ENCODE measurements around the gene TMCC1.

Gene TMCC1

GRCh38 chr3:129628169-129628522 lies 265.4 kb downstream of the TMCC1 start:
- H2BK120ac ChIP-seq (ENCODE audit: low read depth, low read length) = no peak overlapping the region
- peak overlapping the region; percentile 78 for H4K8ac ChIP-seq (ENCODE audit: low read length)
- H3K18ac ChIP-seq (ENCODE audit: low read depth in 1 of 2, low read length in 2 of 2) = peak overlapping the region in 1 of 2 experiments; percentile 55
- H4K91ac ChIP-seq (ENCODE audit: low read length) = no peak overlapping the region
- peak overlapping the region; percentile 89 for H3K9ac ChIP-seq (ENCODE audit: low read length)
- no peaks in the 10 kb centered on the region for H3K36me3 ChIP-seq (ENCODE audit: control insufficient read depth in 1 of 2, insufficient read depth in 2 of 2, low read depth in 1 of 2, low read length in 2 of 2)
- no peak overlapping the region for H2BK5ac ChIP-seq (ENCODE audit: low read depth, low read length, poor library complexity, severe bottlenecking)
- peak overlapping the region; percentile 77 for H3K27ac ChIP-seq (ENCODE audit: low read length, poor library complexity, severe bottlenecking)
- H3K23ac ChIP-seq (ENCODE audit: low read length in 2 of 2) = no peak overlapping the region
- peak overlapping the region in 1 of 2 experiments; percentile 72 for H3K4me3 ChIP-seq (ENCODE audit: insufficient read depth in 1 of 2, low read depth in 1 of 2, low read length in 2 of 2)
- no peak overlapping the region for H2AFZ ChIP-seq (ENCODE audit: low read depth, low read length)
- 10% methylated on average over 6 of the region's 9 CpGs for WGBS
- no peak overlapping the region for H2BK12ac ChIP-seq (ENCODE audit: low read length in 2 of 2)
- peak overlapping the region in 1 of 2 experiments; percentile 12 for H3K4ac ChIP-seq (ENCODE audit: low read depth in 1 of 2, low read length in 2 of 2)
- peaks cover 35% of the 10 kb centered on the region for H3K4me1 ChIP-seq (ENCODE audit: control insufficient read depth, insufficient read depth, low read depth, low read length)
- H3K79me1 ChIP-seq (replicated peaks; ENCODE audit: low read length, poor library complexity, severe bottlenecking) = no peaks in the 10 kb centered on the region
- DNase-seq = no peak
- H3K9me3 ChIP-seq (ENCODE audit: control insufficient read depth, low read length) = no peaks in the 10 kb centered on the region
- peak overlapping the region; percentile 70 for H3K4me2 ChIP-seq (ENCODE audit: low read length, poor library complexity, severe bottlenecking)
- no peaks in the 10 kb centered on the region for H3K27me3 ChIP-seq (ENCODE audit: control insufficient read depth in 1 of 2, insufficient read depth in 1 of 2, low read length in 2 of 2)
- no peak overlapping the region for H3K14ac ChIP-seq (ENCODE audit: low read length in 2 of 2)
- H2AK5ac ChIP-seq (ENCODE audit: low read length, severe bottlenecking) = no peak overlapping the region
- no peak overlapping the region for H2BK15ac ChIP-seq (ENCODE audit: low read depth, poor library complexity, severe bottlenecking)

- Histone ChIP-seq H4K8ac (ENCODE audit: low read length) (peak overlapping the region; percentile 91), H3K18ac (ENCODE audit: low read depth in 1 of 2, low read length in 2 of 2) (peak overlapping the region; percentile 91 to 99), H3K23ac (ENCODE audit: low read length in 2 of 2) (peak overlapping the region in 1 of 2 experiments; percentile 84), H4K91ac (ENCODE audit: low read length) (peak overlapping the region; percentile 96), H2BK120ac (ENCODE audit: low read depth, low read length) (peak overlapping the region; percentile 86), H2BK5ac (ENCODE audit: low read depth, low read length, poor library complexity, severe bottlenecking) (peak overlapping the region; percentile 94), H2AK5ac (ENCODE audit: low read length, severe bottlenecking) (no peak overlapping the region), H3K36me3 (ENCODE audit: control insufficient read depth in 1 of 2, insufficient read depth in 2 of 2, low read depth in 1 of 2, low read length in 2 of 2) (no peaks in the 10 kb centered on the region), H3K9ac (ENCODE audit: low read length) (peak overlapping the region; percentile 89), H2BK15ac (ENCODE audit: low read depth, poor library complexity, severe bottlenecking) (peak overlapping the region; percentile 82), H3K27ac (ENCODE audit: low read length, poor library complexity, severe bottlenecking) (peak overlapping the region; percentile 81), H3K14ac (ENCODE audit: low read length in 2 of 2) (no peak overlapping the region), H3K27me3 (ENCODE audit: control insufficient read depth in 1 of 2, insufficient read depth in 1 of 2, low read length in 2 of 2) (no peaks in the 10 kb centered on the region), H2BK12ac (ENCODE audit: low read length in 2 of 2) (peak overlapping the region; percentile 6 to 95), H3K4me1 (ENCODE audit: control insufficient read depth, insufficient read depth, low read depth, low read length) (peaks cover 41% of the 10 kb centered on the region), H3K4ac (ENCODE audit: low read depth in 1 of 2, low read length in 2 of 2) (peak overlapping the region; percentile 75 to 98), H3K79me1 (replicated peaks; ENCODE audit: low read length, poor library complexity, severe bottlenecking) (no peaks in the 10 kb centered on the region), H3K4me2 (ENCODE audit: low read length, poor library complexity, severe bottlenecking) (peak overlapping the region; percentile 84), H3K9me3 (ENCODE audit: control insufficient read depth, low read length) (no peaks in the 10 kb centered on the region), H2AFZ (ENCODE audit: low read depth, low read length) (peak overlapping the region; percentile 8), H3K4me3 (ENCODE audit: insufficient read depth in 1 of 2, low read depth in 1 of 2, low read length in 2 of 2) (peak overlapping the region; percentile 52 to 72)
- peak; percentile 90 for DNase-seq
- WGBS = 2% methylated on average over 38 of the region's 38 CpGs
Measured at GRCh38 chr3:129627350-129628168, 266.0 kb downstream of the TMCC1 start.

- Histone ChIP-seq H3K14ac (ENCODE audit: low read length in 2 of 2) (peak overlapping the region in 1 of 2 experiments; percentile 94), H3K27me3 (ENCODE audit: control insufficient read depth in 1 of 2, insufficient read depth in 1 of 2, low read length in 2 of 2) (no peaks in the 10 kb centered on the region), H2BK12ac (ENCODE audit: low read length in 2 of 2) (peak overlapping the region; percentile 6 to 95), H3K4ac (ENCODE audit: low read depth in 1 of 2, low read length in 2 of 2) (peak overlapping the region; percentile 75 to 98), H2BK15ac (ENCODE audit: low read depth, poor library complexity, severe bottlenecking) (peak overlapping the region; percentile 82), H2AFZ (ENCODE audit: low read depth, low read length) (peak overlapping the region; percentile 80), H3K27ac (ENCODE audit: low read length, poor library complexity, severe bottlenecking) (peak overlapping the region; percentile 96), H3K4me2 (ENCODE audit: low read length, poor library complexity, severe bottlenecking) (peak overlapping the region; percentile 84), H2AK5ac (ENCODE audit: low read length, severe bottlenecking) (peak overlapping the region; percentile 38), H3K18ac (ENCODE audit: low read depth in 1 of 2, low read length in 2 of 2) (peak overlapping the region; percentile 91 to 99), H3K23ac (ENCODE audit: low read length in 2 of 2) (peak overlapping the region in 1 of 2 experiments; percentile 84), H4K91ac (ENCODE audit: low read length) (peak overlapping the region; percentile 96), H3K4me1 (ENCODE audit: control insufficient read depth, insufficient read depth, low read depth, low read length) (peaks cover 47% of the 10 kb centered on the region), H3K9ac (ENCODE audit: low read length) (peak overlapping the region; percentile 89), H2BK120ac (ENCODE audit: low read depth, low read length) (peak overlapping the region; percentile 86), H3K36me3 (ENCODE audit: control insufficient read depth in 1 of 2, insufficient read depth in 2 of 2, low read depth in 1 of 2, low read length in 2 of 2) (no peaks in the 10 kb centered on the region), H3K79me1 (replicated peaks; ENCODE audit: low read length, poor library complexity, severe bottlenecking) (no peaks in the 10 kb centered on the region), H3K9me3 (ENCODE audit: control insufficient read depth, low read length) (no peaks in the 10 kb centered on the region), H4K8ac (ENCODE audit: low read length) (peak overlapping the region; percentile 82), H3K4me3 (ENCODE audit: insufficient read depth in 1 of 2, low read depth in 1 of 2, low read length in 2 of 2) (peak overlapping the region; percentile 52 to 72), H2BK5ac (ENCODE audit: low read depth, low read length, poor library complexity, severe bottlenecking) (peak overlapping the region; percentile 94)
- DNase-seq = peak; percentile 80
- WGBS = under 1% methylated on average over 49 of the region's 49 CpGs
Measured at GRCh38 chr3:129626744-129627349, 266.7 kb downstream of the TMCC1 start.
